Muscle of leg (tissue), 11 donors: Measurements from ENCODE around the gene CDH24. TPM values are rescaled to one million over a fixed set of nuclear protein-coding genes. Genes with fewer than 3 reads are reported as not detected.

Source experiments
- DNase-seq: peaks from one replicate; pipeline ENCODE4 v3.0.0; 2013
- H3K27ac ChIP-seq: one replicate; pipeline ENCODE4 v1.5.1; 2013; ENCODE audit warnings: mild to moderate bottlenecking, low read length, control low read depth
- H3K27me3 ChIP-seq: one replicate; pipeline ENCODE4 v1.6.1; 2013; ENCODE audit warnings: low read length; ENCODE audit not compliant: control insufficient read depth, insufficient read depth
- H3K36me3 ChIP-seq: one replicate; pipeline ENCODE4 v1.6.1; 2013; ENCODE audit warnings: low read length; ENCODE audit not compliant: control insufficient read depth, insufficient read depth
- H3K4me1 ChIP-seq: one replicate; pipeline ENCODE4 v1.6.1; 2013; ENCODE audit warnings: low read length; ENCODE audit not compliant: control insufficient read depth, insufficient read depth
- H3K4me3 ChIP-seq: one replicate; pipeline ENCODE4 v1.5.1; 2013; ENCODE audit warnings: low read length, control low read depth
- H3K9me3 ChIP-seq: replicated peaks from 2 replicates; pipeline ENCODE4 v1.6.1; 2013; ENCODE audit warnings: low read depth, low read length; ENCODE audit not compliant: control insufficient read depth
- WGBS: methylation state at CpG from one replicate; pipeline ENCODE4 v1.1.5; 2013; ENCODE audit warnings: missing lambda C conversion rate; ENCODE audit not compliant: insufficient coverage; 5-methylcytosine and 5-hydroxymethylcytosine counted together
- polyA plus RNA-seq, 8 donors: library from polyadenylated mRNA; unstranded; fragments of 120-200 nt; gene quantifications; one replicate each; pipeline versions ENCODE4 v1.2.1 to v1.2.3, GENCODE V29; 2013; ENCODE audit warnings: inconsistent platforms in 1 of 8, low replicate concordance in 1 of 8; ENCODE audit not compliant: insufficient read length in 8 of 8, insufficient read depth in 1 of 8
- total RNA-seq: library from RNA; stranded (reverse); fragments of 120-200 nt; gene quantifications from one replicate; pipeline ENCODE4 v1.2.4, GENCODE V29; 2013

The CDH24 gene
- total and polyA plus RNA-seq, 9 donors = 2.1 to 6.8 (median 4.8) TPM

DNA sequence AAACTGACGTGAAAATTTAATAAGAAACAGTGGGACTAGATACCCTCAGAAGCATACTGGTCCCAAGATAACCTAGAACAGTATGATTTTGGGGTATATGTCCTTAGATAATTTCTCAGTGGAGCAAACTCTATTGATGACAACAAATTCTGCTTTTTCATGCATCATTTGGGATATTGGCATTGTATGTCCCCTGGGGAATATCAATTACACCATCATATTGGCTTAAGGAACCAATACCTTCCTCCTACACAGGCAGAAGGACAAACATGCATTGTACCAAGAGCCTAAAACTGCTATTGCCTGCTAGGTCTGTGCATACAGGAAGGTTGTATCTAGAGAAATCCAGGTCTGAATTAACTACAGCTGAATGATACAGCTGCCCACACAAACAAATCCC lies 17.6 kb upstream of the CDH24 start:
- no peak for DNase-seq
- H3K36me3 ChIP-seq = peaks cover 57% of the 10 kb centered on the region
- no peak overlapping the region for H3K27ac ChIP-seq
- H3K9me3 ChIP-seq = no peaks in the 10 kb centered on the region
- WGBS = no CpG with 5 or more reads among the region's 1 CpG
- peaks cover 18% of the 10 kb centered on the region for H3K4me1 ChIP-seq
- H3K4me3 ChIP-seq = no peak overlapping the region
- H3K27me3 ChIP-seq = no peaks in the 10 kb centered on the region

DNA sequence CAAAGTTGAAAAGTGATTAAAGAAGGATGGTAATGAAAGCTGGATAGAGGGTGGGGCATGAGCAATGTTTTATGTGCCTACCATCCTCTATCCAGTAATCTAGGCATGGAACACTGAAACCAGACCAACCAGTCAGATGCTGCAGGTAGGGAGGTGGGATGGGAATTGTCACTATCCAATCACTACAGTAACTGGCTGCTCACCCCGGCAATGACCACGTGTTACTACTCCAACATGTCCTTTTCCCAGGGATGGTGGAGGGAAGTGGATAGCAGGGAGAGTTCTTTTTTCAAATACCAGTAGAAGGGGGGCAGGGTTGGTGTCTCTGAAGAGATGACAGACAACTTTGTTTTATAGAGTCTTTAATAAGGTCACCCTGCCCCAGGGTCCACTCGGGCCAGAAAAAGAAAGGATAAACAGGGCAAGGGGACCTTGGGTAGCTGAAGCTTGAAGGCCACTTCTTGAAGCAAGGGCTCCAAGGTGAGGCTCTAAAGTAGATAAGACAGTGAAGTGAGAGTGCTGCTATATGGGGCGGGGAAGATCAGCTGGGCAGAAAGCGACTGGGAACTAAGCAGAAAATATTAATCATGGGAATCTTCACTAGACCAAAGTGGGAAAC lies 14.7 kb upstream of the CDH24 start:
- peaks cover 59% of the 10 kb centered on the region for H3K36me3 ChIP-seq
- peaks cover 26% of the 10 kb centered on the region for H3K4me1 ChIP-seq
- H3K27me3 ChIP-seq = no peaks in the 10 kb centered on the region
- peak overlapping the region; percentile 73 for H3K27ac ChIP-seq
- no peak for DNase-seq
- H3K4me3 ChIP-seq = peak overlapping the region; percentile 74
- no peaks in the 10 kb centered on the region for H3K9me3 ChIP-seq
- WGBS = 77% methylated on average over 3 of the region's 5 CpGs

DNA sequence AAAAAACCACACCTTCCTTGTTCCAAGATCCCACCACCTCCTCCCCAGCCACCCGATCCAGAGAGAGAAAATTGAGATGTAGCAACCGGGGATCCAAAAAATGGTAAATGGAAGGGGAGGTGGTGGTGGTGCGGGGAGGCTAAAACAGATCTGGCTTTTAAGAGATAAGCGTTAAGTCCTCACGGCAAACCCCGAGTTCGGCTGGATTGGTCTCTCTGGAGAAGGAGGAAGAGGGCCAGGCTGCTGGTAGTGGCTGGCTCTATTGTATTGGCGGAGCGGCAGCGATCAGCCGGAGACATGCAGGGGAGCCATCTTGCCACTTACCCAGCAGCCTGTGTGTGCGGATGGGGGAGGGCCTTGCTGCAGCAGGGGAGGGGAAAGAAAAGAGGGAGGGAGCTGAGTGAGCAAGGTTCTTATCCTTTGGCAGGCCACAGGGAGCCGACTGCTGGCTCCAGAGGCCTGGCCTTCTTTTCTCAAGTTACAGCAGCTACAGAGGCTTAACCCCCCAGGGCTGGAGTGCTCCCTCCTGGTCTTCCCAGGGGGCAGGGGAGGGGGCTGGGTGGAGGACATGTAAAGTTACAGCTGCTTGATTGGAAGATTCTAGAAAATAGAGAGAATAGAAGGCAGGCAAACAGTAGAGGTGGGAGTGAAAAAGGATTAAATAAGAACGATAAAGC lies 14.1 kb upstream of the CDH24 start:
- peaks cover 26% of the 10 kb centered on the region for H3K4me1 ChIP-seq
- DNase-seq = peak; percentile 96
- 1% methylated on average over 10 of the region's 14 CpGs for WGBS

DNA sequence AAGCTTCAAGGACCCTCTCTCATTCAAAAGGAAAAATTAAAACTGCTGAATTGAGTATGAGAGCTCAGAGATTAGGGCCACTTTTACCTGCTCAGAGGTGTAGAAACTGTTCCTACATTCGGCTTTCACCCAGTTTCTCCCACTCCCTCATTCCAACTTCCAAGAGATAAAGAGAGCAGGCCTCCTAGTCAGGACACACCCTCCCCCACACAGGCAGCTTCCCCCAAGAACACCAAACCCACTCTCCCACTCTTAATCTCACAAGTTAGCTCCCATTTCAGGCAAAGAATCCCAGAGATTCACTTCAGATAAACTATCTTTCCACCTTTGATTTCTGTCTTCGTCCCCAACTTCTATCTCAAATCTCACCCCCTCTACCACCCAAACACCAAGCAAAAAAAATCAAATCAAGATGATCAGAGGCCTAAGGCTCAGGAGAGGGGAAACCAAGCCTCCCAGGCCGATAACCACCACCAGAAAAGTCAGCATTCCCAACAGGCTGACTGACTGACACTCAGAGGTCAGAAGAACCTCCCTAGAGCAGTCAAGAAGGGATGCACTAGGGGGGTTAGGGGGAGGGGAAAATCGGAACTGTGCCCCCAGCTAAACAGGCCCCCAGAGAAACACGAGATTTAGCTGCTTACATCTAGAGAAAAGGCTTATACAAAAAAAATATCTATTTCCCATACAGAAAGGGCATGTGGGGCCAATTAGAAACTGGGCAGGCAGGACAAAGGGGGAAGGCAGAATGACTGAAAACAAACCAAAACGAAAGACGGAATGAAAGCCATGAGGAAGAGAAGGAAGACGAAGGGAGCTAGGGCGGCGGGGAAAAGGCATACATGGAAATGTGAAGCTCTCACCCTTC lies 13.2 kb upstream of the CDH24 start:
- 15% methylated on average over 4 of the region's 10 CpGs for WGBS
- Histone ChIP-seq H3K27me3 (no peaks in the 10 kb centered on the region), H3K27ac (peak overlapping the region; percentile 90), H3K4me3 (peak overlapping the region; percentile 74), H3K4me1 (peaks cover 26% of the 10 kb centered on the region), H3K9me3 (no peaks in the 10 kb centered on the region), H3K36me3 (peaks cover 58% of the 10 kb centered on the region)
- DNase-seq = no peak

More for the DNA sequence above, 14.1 kb upstream of the CDH24 start:
- H3K36me3 ChIP-seq = peaks cover 57% of the 10 kb centered on the region
- H3K27me3 ChIP-seq = no peaks in the 10 kb centered on the region
- H3K27ac ChIP-seq = peak overlapping the region; percentile 90
- no peaks in the 10 kb centered on the region for H3K9me3 ChIP-seq
- H3K4me3 ChIP-seq = peak overlapping the region; percentile 74

DNA sequence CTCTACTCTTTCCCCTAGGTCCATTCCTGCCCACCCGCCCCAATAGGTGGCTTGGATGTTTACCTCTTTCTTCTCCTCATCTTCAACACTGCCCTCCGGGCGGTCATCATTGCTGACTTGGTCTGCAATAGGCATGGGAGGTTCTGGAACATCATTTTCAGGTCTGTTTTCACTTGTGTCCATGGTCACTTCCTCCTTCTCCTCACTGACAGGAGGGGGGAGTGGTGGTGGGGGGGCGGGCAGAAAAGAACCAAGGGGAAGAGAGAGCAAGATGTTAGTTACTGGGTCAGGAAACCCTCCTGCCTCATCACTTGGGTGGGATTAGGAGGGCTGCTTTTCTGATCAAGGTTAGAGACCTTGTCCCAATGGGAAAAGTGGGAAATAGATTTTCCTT lies 12.1 kb upstream of the CDH24 start:
- Histone ChIP-seq H3K36me3 (peaks cover 60% of the 10 kb centered on the region), H3K27ac (peak overlapping the region; percentile 6)

DNA sequence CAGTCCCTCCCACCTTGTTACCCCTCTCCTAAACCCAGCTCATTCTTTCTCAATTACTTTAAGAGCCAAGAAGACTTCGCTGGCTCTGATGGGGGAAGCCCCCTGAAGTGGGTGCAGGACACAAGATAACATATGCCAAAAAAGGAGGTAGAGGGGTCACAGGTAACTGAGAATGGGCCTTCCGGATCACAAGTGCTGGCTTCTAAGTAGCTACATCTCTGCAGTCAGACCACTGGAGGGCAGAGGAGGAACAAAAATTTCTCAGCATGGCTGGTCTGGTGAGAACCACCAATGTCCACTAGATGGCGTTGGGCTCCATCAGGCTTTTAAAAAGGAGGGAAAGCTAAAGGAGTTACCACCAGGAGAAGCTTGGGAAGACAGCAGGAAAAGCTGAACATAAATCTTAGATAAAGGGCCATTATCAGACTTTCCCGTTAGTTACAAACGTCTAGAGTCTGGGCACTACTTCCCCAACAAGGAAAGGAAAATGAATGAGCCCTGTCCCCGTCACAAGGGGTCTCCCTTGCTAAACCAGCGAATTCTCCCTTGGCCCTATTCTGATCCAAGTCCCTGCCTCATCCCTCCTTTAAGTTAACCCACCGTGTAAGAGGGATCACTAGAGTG lies 11.6 kb upstream of the CDH24 start:
- Histone ChIP-seq H3K4me1 (peaks cover 26% of the 10 kb centered on the region), H3K9me3 (no peaks in the 10 kb centered on the region), H3K4me3 (no peak overlapping the region), H3K27ac (peak overlapping the region; percentile 6), H3K36me3 (peaks cover 62% of the 10 kb centered on the region), H3K27me3 (no peaks in the 10 kb centered on the region)
- peak; percentile 94 for DNase-seq
- WGBS = 22% methylated on average over 6 of the region's 8 CpGs

More for the DNA sequence above, 12.1 kb upstream of the CDH24 start:
- H3K4me1 ChIP-seq = peaks cover 26% of the 10 kb centered on the region
- H3K4me3 ChIP-seq = no peak overlapping the region
- no peaks in the 10 kb centered on the region for H3K27me3 ChIP-seq
- WGBS = 90% methylated on average over 2 of the region's 4 CpGs
- no peaks in the 10 kb centered on the region for H3K9me3 ChIP-seq
- no peak for DNase-seq

DNA sequence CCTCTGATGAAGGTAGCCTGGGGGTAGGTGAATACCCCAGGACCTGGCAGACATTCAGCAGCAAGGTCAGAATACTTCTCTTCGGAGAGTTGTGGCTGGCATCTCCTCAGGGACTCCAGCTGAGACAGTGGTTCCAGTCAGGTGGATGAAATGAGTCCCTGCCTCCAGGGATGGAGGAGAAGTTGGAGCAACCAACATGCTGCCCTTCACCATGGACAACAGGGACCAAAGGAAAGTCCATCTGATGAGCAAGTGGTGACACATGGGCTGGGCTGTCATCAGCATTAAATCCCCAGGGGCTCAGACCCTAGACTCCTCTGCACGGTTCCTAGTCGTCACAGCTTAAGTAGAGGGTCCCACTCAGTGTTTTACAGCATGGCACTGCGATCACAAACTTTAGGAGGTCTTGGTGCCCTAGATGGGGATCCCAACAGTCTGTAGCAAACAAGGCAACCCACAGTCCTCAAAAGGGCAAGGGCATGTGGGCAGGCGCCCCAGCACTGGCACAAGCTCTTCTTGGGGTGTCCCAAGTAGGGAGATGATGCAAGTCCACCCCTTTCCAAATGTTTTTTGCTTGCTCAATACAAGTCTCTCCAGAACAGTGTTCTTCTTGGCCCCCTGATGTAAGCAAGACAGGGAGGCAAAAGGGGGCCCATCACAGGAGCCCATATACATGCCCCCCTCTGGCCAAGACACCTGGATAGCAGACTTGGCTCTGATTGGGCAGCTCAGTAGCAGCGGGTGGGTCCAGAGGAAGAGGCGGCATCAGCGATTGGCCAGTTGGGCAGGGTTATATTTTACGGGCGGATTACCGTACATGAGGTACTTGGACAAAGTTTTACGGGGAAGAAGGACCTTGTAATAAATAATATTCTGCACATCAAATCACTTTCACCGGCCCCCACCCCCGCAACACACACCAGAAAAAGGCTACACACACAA lies 10.8 kb upstream of the CDH24 start:
- H3K4me3 ChIP-seq = no peak overlapping the region
- WGBS = 83% methylated on average over 6 of the region's 14 CpGs
- no peaks in the 10 kb centered on the region for H3K27me3 ChIP-seq
- H3K4me1 ChIP-seq = peaks cover 26% of the 10 kb centered on the region
- H3K9me3 ChIP-seq = no peaks in the 10 kb centered on the region
- no peak for DNase-seq
- H3K36me3 ChIP-seq = peaks cover 68% of the 10 kb centered on the region
- no peak overlapping the region for H3K27ac ChIP-seq

DNA sequence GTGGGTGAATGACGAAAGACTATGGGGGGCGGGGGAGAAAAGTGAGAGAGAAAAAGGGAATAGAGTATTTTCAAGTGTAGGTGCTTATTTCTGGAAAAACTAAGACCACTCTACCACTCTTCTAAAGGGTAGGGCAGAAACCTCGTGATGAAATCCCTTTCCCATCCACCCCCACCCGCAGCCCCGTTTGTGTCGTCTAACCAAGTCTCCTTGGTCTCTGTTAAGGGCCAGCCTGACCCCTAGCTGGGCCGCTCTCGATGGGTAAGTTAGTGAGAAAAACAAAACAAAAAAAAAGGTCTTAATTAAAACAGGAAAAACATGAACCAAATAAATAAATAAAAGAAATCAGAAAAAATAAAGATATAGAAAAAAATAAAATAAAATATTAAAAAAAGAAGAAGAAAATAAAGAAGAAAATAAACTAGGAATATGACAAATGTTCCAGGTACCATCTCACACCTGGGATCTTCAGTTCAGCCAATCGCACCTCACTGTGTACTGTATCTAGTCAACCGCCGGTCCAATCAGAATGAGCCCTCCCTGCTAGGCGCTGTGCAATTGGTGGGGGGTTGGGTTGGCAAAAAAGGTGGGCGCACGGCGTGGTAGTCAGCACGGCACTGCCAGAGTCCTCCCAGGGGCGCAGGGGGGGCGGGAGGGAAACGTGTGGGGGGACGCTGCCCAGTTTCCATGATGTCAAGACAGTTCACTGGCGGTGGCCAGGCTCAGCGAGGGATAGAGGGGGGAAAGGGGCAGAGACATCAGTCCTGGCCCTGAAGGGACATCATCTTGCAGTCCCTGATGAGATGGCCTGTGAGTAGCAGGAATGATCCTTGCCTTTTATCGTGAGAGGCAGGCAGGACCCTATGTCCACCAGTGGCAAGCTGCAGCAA lies 9.8 kb upstream of the CDH24 start:
- Histone ChIP-seq H3K27me3 (no peaks in the 10 kb centered on the region), H3K4me1 (peaks cover 26% of the 10 kb centered on the region)

More for the DNA sequence above, 9.8 kb upstream of the CDH24 start:
- H3K36me3 ChIP-seq = peaks cover 69% of the 10 kb centered on the region
- DNase-seq = no peak
- no peaks in the 10 kb centered on the region for H3K9me3 ChIP-seq
- 86% methylated on average over 9 of the region's 23 CpGs for WGBS
- H3K4me3 ChIP-seq = no peak overlapping the region
- no peak overlapping the region for H3K27ac ChIP-seq
